HG02943 (cell line): Measurements from ENCODE around the gene TENM3.

Experiments
- ATAC-seq: cut with Tn5 transposase; IDR thresholded peaks from one replicate; pipeline ENCODE4 v1.9.1; 2021; ENCODE audit warnings: mild to moderate bottlenecking, low read depth, moderate library complexity; ENCODE audit not compliant: unreplicated experiment

Gene TENM3

DNA sequence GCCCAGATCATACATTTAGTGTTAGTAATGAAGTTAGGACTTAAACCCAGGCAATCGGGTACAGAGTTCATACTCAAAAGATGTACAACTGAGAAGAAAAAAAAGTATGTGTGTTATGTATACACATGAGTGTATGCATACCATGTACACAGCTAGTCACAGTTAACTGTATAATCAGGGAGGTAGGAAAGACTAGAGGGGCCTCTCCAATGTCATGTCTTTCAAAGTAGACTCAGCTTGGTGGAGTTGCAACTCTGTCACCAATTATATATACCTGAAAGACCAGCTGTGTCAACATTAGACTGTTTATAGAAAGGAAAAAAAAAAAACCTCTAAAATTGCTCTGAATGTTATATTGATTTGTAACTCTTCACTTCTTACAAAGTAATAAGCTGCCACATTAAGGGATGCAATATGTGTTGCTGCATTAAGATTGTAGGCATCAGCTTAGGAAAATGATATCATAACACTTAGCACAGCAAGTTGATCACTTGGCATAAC, 506.5 kb downstream of the TENM3 start:
- no peak for ATAC-seq

DNA sequence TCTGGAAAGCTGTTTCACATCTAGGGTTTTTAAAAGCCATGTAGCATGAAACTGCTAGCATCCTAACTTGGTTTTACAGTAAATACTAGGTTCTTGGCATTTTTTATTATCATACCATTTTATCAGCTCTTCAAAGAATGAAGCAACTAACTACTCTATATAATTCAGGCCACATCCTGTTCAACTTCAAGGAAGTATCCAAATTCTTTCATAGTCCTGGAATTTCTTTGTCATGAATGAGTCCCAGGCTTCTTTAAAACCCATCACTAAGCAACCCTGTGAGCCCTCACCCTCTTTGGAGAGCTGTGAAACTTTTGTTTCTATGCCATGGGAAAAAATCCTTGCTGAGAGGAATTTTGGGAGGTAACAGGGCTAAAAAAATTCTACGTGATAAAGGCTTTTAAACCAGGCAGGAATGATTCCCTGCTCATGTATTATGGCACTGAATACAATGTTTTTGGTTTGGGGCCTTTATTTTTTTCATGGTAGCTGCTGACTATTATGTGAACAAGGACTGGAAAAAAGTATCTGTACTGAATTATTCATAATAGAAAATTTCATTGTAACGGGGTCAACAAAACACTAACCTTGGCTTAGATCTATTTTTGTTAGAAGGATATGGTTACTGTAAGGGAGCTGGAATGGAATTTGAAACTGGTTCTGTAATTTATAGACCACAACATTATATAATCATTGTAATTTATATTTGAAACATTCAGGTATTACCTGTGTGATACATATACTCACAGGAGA, 509.1 kb downstream of the TENM3 start:
- no peak for ATAC-seq

DNA sequence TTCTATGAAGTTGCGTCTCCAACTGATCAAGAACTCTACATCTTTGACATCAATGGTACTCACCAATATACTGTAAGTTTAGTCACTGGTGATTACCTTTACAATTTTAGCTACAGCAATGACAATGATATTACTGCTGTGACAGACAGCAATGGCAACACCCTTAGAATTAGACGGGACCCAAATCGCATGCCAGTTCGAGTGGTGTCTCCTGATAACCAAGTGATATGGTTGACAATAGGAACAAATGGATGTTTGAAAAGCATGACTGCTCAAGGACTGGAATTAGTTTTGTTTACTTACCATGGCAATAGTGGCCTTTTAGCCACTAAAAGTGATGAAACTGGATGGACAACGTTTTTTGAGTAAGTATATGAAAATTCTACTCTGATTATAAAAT, 511.7 kb downstream of the TENM3 start:
- ATAC-seq = no peak

DNA sequence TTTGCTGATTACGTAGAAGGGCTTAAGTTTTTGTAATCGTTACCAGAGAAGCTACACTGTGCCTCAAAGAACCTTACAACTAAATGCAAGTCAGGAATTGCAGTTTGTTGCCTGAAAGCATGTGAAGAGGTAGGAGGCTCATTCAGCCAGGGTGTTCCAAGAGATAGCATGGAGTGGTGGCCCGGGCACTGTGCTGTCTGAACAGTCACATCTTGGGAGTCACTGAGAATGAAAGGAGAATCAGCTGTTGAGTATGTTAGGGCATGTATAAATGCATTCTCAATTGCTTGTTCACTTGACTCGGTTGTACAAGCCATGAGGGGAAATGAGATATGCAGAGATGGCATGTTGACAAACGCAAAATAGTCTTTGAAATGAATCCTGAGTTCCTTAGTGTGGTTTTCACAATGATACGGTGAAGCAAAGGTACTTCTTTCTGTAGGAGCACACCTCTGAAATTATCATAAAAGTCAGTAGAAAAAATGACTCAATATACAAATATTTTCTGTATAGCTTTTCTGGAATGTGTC, 513.0 kb downstream of the TENM3 start:
- no peak for ATAC-seq

DNA sequence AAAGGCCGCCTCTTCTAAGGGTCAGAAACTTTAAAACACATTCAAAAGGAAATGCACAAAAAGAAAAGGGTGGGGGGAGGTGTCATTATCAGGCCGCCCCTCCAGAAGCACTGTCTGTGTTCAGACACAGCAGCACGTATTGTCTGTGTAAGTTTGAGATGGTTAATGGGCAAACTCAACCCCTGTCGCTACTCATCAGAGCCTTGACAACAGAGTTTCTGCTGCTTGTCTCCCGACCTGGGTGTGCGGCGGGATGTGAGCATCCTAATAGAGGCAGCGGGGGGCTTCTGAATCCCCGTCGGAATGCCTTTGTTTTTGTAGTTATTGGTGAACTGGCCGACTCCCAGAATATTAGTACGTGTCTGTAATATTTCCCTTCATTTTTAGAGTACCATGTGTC, 515.1 kb downstream of the TENM3 start:
- no peak for ATAC-seq

DNA sequence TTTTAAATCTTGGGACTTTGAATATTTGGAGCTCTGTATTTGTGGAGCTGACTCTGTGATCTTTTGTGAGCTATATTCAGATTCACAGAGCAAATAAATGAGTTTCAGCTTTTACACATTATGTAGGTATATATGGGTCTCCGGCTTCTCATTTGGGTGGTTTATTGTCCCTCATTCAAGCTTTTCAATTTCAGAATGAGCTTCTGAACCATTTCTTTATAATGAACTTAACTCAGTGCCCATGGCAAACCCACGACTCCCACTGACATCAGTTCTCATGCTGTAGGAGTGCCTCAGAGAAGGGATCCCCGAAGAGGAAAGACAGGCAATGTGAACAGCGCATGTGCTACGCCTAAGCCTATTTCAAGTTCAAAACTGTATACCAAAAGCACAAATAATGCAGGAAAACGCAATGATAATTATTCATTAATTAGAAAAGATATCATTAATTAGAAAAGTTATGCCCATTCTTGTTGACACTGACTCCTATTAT, 517.4 kb downstream of the TENM3 start:
- ATAC-seq = no peak

DNA sequence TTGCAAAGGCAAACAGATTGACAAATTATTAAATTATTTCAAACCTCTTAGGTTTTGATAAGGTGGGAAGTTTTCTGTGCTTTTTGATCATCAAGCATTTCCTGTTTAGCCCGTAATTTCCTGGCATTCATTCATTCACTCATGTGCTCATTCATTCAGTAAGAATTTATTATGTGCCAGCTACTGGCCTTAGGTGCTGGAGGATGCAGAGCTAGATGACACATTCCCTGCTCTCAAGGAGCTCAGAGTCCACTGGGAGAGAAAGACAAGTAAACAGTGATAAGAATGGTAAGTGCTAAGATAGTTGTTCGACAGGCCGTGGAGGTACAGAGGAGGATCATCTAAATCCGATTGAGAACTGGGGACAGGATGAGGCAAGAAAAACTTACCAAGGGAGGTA, 520.9 kb downstream of the TENM3 start:
- no peak for ATAC-seq

DNA sequence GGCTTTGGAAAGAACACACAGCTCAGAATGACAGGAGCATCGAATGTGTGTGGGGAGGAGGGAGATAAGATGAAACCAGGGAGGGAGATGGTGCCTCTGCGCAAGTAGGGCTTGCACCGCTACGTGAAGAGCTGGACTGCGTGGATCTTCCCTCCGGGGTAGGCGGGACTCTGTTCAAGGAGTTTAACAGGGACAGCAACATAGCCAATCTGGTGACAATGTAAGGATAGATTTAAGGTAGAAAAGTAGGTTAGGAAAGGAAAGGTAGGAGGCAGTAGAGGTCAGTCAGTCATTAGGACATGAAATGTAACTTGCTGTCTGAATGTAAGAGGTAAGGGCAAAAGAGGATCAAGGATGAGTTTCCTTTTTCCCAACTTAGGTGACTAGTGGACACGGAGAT, 521.4 kb downstream of the TENM3 start:
- no peak for ATAC-seq

DNA sequence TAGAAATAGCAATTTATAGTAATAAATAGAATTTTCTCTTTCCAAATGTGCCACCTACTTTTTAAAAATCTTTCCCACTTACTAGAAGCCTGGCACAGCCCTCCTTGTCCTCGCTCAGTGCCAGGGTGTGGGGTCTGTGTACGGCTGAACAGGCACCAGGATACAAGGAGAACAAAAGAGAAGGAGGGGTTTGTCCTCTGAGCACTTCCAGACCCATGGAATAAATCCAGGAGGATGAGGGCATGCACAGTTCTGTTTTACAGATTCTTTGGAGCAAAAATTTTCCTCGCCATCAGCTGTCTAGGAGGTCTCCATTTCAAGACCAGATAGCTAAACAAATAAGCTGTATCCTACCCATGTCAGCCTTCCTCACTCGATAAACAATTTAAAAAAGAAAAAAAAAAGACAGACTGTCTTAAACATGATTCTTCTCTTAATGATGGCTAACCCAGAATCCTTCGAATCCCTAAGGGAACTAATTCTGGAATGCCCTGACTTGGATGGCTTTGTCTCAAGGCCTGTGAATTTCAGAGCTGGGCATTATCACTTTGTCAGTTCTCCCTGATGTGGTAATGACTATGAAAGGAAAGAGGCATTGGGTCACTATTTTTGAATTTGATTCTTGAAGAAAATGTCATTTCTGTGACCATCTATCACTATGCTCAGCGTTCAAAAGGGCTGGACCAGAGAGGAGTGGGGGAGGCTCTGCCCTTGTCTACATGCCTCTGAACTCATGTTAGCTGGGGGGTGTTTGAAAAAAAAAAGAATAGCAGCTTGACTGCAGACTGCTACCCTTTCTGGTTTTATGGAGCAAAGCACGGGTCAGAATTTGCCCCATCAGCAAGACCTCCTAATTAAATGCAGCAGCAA, 523.0 kb downstream of the TENM3 start:
- ATAC-seq = no peak

DNA sequence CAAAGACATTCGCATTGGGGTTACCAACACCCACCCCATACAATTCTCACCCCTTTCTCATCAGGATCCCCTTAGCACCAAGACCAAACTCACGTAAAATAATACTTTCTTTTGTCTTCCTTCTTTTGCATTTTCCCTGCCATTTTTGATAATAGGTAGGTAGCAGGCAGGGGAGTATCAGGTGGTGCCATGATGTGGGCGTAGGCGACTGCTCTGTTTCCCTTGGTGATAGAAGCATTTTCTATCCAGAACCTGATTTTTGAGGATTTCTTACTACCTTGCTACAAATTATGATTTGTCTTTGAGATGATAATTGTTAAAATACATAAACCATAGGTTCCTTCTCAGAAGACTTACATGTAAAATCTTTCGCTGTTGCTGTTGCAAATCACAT, 523.7 kb downstream of the TENM3 start:
- ATAC-seq = no peak

DNA sequence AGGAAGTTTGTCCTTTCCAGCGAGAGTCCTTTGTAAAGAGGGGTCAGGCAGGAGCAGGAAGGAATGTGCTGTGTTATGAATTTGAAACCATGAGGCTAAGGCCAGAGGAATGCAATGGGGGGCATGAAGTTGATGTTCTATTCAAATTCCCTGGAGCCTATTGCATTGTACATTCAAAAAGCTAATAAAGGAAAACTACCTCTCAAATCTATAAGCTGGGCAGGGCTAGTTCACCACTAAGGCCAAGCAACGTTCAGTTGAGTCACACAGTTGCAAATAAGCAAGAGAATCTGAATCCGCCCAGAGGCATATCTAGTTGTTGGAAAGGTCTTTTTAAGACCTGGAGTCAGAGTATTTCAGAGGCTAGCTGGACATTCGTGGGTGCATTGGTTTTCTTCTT, 525.6 kb downstream of the TENM3 start:
- no peak for ATAC-seq

DNA sequence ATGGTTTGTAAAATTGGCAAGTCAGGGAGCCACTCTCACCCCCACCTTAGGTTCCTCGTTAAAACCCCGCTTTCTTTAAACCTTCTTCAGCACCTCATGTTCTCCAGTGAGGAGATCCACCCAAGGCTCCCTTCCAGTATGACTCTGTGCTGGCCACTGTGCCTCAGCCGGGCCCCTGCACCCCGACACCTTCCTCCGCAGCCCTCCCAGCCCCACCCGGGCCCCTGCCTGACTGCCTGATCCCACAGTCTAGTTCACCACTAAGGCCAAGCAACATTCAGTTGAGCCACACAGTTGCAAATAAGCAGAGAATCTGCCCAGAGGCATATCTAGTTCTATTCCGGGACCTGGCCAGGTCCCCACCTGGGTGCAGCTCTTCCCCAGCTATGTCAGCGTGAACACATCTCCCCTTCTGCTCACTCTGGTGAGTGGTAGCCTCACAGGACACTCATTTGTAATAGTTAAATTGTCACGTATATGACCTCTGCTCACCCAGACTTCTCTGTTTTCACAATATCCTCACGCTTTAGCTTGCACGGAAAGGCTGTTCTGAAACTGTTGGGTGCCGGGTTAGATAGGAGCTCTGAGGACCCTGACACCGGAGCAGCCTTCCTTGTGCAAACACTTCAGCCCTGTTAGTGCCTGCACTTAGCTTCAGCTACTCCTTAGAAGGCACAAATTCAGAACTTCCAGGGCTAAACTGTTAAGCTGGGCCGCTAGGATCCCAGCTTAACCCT, 527.2 kb downstream of the TENM3 start:
- no peak for ATAC-seq

DNA sequence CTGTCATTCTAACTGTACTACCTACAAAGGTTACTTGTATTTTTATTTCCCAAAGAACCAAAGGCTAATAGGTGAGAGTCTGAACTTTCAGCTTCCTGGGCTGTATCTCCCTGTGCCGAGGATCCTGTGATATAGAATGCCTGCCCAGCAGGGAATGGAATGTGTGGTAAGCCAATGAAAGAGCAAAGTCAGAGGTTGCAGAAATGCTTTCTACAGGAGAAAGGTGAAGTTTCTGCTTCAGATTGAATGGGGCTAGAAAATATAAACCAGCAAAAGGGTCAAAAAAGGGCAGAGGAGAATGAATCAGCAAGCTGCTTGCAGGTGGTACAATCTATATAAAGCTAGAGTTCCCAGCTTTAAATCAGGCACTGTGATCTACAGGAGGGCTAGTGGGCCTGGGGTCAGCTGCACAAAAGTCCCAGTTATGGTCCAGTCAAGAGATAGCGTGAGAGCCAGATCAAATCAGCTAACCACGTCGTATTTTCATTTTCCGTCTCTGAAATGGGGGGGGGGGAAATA, 527.9 kb downstream of the TENM3 start:
- no peak for ATAC-seq

DNA sequence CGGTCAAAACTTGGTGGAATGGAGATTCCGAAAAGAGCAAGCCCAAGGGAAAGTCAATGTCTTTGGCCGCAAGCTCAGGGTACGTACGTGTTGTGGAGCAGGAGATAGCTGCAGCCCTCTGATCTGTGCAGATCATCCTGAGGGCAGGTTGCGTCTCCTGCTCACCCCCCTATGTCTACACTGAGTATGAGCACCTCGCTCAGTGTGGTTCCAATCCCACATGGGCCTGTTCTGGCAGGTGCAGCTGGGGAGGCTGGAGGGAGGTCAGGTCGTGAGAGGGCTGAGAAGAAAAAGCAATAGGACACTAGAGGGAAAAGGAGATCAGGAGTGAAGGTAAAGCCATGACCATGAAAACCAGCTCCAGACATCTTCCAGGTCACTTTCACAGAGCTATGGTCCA, 531.9 kb downstream of the TENM3 start:
- ATAC-seq = no peak

DNA sequence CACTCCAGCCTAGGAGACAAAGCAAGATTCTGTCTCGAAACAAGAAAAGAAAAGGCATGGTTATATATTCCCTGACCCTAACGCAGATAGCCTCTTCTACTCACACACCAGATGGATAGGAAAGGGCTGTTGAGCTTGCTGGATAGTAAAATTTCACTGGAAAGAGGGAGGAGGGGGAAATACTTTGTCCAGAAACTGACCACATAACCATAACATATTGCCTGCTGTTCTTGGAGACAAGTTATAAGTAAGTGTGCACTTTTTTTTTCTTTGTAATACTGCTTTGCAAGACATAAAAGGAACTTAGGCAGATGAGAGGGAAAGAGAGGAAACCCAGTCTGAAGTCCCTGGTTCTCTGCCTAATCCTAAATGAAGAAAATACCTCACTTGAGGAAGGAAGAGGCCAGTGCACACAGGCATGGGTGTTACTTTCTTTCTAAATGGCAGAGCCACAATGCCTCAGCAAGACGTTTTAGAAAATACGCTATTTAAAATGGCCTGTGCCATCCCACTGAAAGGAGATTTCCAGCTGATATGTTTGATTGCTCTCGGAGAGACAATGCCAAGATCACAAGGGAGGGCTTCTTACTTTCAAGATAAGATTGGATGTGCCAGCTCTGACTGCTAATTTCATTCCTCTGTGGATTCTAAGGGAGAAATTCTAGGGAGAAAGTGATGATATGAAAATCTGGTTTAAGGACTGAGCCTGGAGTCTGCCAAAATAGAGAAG, 533.3 kb downstream of the TENM3 start:
- no peak for ATAC-seq

DNA sequence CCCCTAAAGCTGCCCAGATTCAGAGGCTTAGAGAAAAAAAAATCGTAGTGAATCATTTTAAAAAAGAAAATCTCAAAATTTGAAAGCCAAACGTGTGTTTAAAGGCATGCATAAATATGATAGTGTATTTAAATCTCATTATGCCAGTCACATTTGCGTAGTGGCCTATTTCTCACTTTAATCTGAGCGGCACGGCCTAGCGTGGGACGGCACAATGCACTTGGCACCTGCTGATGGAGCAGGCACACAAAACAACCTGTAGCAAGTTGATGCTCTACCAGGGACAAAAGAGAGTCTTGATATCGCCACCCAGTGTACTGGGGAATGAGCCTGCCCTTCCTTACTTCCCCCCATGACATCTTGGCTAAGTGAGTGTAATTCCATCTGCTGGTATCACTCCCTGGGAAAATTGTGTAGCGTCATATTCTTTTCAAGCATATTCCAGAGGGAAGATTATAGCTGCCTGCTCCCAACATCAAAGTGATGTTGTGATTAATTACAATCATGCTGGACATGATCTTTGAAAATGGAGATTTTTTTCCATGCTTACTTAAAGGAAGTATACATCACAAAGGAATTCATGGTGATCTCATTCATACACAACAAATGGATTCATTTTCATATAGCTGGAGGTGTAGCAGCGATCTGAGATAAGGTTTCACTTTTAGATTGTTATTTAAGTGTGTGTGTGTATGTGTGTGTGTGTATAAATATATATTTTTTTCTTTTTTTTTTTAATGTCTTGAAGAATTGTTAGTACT, 535.2 kb downstream of the TENM3 start:
- no peak for ATAC-seq

DNA sequence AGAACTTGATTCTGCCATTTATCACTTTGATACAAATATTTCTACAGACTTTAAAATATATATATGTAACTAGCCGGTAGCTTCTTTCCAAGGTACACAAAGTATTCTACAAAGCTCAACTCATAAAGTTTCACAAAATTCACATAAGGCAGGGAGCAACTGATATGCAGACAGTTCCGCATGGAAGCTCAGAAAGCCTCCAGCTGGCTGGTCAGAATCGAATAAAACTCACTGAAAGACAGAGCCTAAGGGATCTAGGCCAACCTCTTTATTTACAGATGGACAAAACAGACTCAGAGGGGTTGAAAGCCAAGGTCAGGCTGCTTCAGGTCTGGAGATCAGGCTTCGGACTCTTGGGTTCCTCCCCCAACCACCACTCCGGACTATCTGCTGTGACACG, 543.8 kb downstream of the TENM3 start:
- ATAC-seq = no peak

DNA sequence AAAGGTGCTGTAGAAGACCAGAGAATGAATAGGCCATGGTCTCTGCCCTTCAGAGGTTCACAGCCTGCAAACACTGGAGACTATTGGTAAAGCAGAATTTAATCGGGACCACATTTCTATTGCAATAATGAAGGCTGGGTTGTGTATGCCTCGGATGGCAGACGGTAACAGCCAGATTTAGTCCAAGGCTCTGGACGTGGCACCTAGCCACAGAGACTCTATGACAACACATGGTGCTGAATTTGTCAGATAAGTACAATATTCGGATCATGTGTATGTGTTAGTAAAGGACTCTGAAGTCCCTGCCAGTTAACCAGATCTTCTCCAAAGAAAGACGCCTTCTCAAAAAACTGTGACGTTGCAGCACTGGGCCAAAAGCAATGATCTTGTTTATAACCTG, 545.0 kb downstream of the TENM3 start:
- ATAC-seq = no peak

DNA sequence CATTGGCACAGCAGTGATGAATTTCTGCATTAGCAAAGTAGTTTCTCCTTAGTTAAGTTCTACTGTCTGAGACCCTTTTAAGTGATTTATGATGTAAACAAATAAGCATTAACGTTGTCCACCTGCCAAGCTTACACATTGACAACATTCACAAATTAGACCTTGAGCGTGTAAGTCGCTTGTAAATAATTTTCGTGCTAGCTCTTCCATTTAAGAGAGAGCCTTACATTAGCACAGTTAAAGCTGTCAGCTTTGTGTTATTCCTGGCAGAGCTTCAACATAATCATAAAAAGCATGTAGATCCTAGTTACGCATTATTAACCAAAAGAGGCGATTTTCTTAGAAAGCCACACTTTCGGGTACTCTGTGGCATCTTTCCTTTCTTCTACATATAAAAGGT, 546.3 kb downstream of the TENM3 start:
- ATAC-seq = no peak
